ENCODE data around the gene ANKRD11.

Gene ANKRD11

GRCh38 chr16:89375686-89376085 lies 114.7 kb downstream of the ANKRD11 start:
- TF ChIP-seq CTCF (IDR thresholded peaks at IDR 0.05; ENCODE audit: low read depth, low read length, missing control alignments): no peak
- no peak for DNase-seq (ENCODE audit: low read depth)
- no peak overlapping the region for H3K4me3 ChIP-seq (ENCODE audit: low read depth, low read length)

DNA sequence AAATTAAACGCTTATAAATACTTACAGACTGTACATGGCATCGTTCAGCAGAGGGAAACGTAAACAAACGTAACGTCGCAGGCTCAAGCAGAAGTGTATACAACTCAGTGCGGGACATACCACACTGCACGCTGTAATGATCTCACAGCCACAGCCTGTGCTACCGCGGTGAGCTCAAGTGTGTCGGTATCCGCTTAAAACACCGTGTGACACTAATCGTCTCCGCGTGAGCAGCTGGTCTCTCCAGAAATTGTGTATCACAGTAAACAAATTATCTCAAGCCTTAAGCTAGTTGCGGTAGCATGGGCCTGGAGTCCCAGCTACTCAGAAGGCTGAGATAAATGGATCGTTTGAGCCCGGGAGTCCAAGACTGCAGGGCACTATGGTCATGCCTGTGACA lies 115.3 kb downstream of the ANKRD11 start:
- H3K4me3 ChIP-seq (ENCODE audit: low read depth, low read length): no peak overlapping the region
- no peak for DNase-seq (ENCODE audit: low read depth)
- TF ChIP-seq CTCF (IDR thresholded peaks at IDR 0.05; ENCODE audit: low read depth, low read length, missing control alignments): no peak

GRCh38 chr16:89374393-89374960 lies 115.9 kb downstream of the ANKRD11 start:
- no peak for DNase-seq (ENCODE audit: low read depth)
- no peak for TF ChIP-seq CTCF (IDR thresholded peaks at IDR 0.05; ENCODE audit: low read depth, low read length, missing control alignments)
- no peak overlapping the region for H3K4me3 ChIP-seq (ENCODE audit: low read depth, low read length)

GRCh38 chr16:89373355-89374110 lies 116.8 kb downstream of the ANKRD11 start:
- TF ChIP-seq CTCF (IDR thresholded peaks at IDR 0.05; ENCODE audit: low read depth, low read length, missing control alignments): no peak
- H3K4me3 ChIP-seq (ENCODE audit: low read depth, low read length): no peak overlapping the region
- DNase-seq (ENCODE audit: low read depth): no peak

GRCh38 chr16:89371968-89372634 lies 118.3 kb downstream of the ANKRD11 start:
- TF ChIP-seq CTCF (IDR thresholded peaks at IDR 0.05; ENCODE audit: low read depth, low read length, missing control alignments): no peak
- no peak overlapping the region for H3K4me3 ChIP-seq (ENCODE audit: low read depth, low read length)
- DNase-seq (ENCODE audit: low read depth): no peak

- no peak overlapping the region for H3K4me3 ChIP-seq (ENCODE audit: low read depth, low read length)
- TF ChIP-seq CTCF (IDR thresholded peaks at IDR 0.05; ENCODE audit: low read depth, low read length, missing control alignments): no peak
Observed at GRCh38 chr16:89371386-89371785, 119.0 kb downstream of the ANKRD11 start.

More at GRCh38 chr16:89371386-89371785, 119.0 kb downstream of the ANKRD11 start:
- no peak for DNase-seq (ENCODE audit: low read depth)

All from GM12864 (cell line).